ENCODE results near the gene ROR1. TPM values are rescaled to one million over a fixed set of nuclear protein-coding genes. Genes with fewer than 3 reads are reported as not detected.

The ROR1 gene
- total and polyA plus RNA-seq, 10 of the 15 experiments (the other 5 are each of a cell fraction or from before 2014, with no cell fraction given), result 0.02 to 0.08 (median 0.05) TPM; not detected in 6

DNA sequence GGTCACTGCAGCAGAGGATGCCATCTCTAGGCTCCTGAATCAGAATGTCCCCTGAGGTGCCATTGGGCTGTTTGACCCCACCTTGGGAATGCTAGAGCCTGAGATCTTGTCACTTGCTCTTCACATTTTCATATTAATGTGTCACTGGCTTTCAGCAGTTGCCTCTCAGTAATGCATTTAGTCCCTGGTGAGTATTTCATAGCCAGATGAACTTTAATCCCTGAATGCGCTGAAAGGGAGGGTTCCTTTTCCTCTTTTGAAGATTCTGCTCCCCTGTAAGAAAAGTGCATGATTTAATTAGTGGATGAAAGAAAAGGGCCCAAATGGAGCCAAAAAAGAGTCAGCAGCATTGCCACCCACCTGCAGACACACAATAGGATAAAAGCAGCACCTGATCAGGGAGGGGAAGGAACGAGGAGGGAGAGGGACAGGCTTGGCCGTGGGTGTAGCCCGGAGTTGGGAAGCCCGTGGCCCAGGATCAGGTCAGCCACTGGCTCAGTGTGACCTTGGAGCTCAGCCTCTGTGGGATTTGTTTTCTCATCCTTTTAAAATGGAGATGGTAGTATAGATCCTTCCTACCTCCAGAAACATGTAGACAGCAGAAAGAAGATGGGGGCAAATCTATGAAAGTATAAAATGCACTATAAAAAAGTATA is 31.1 kb downstream of the ROR1 start:
- ATAC-seq (no peak), FAIRE-seq (no peak), DNase-seq (ENCODE audit: low read depth, low spot score) (no peak)
- intact Hi-C loops (cut with micrococcal nuclease; ENCODE audit: unreplicated experiment) (no loop called here), in situ Hi-C loops (cut with MboI) (no loop called here)
- H3K9ac ChIP-seq (ENCODE audit: control insufficient read depth, insufficient read depth, low read length), result no peak overlapping the region
- BruUV-seq (replicated peaks), result no TSS peak
- RAD21 ChIA-PET (ENCODE audit: unreplicated experiment), result no interaction called here
- no peak overlapping the region for H2AFZ ChIP-seq (ENCODE audit: control insufficient read depth, low read depth, low read length)
- 3% methylated on average over 5 of the region's 5 CpGs for WGBS (ENCODE audit: insufficient coverage, insufficient replicate concordance, low lambda C conversion rate, missing lambda C conversion rate)
- TF ChIP-seq CHD2 (IDR thresholded peaks at IDR 0.05; ENCODE audit: borderline replicate concordance, low read depth, low read length) (no peak), EZH2 (IDR thresholded peaks at IDR 0.05; ENCODE audit: borderline replicate concordance, control insufficient read depth, low read depth, low read length) (no peak), EP300 (IDR thresholded peaks at IDR 0.05; ENCODE audit: borderline replicate concordance in 1 of 2, control insufficient read depth in 1 of 2, low read depth in 2 of 2, low read length in 2 of 2) (no peak), REST (IDR thresholded peaks at IDR 0.05; ENCODE audit: low read depth, low read length) (no peak), TCF12 (IDR thresholded peaks at IDR 0.05; ENCODE audit: low read depth, low read length) (no peak), SP1 (IDR thresholded peaks at IDR 0.05; ENCODE audit: low read depth, low read length) (no peak), RCOR1 (conservative IDR thresholded peaks at IDR 0.05; ENCODE audit: low read depth, low read length) (no peak), POU2F2 (IDR thresholded peaks at IDR 0.05; ENCODE audit: borderline replicate concordance, low read depth, low read length) (no peak), ESRRA (IDR thresholded peaks at IDR 0.05; ENCODE audit: low read length) (no peak), NFXL1 (IDR thresholded peaks at IDR 0.05; ENCODE audit: borderline replicate concordance) (no peak), TBL1XR1 (IDR thresholded peaks at IDR 0.05; ENCODE audit: low read depth, low read length) (no peak), ZNF24 (IDR thresholded peaks at IDR 0.05) (no peak), NR2F1 (conservative IDR thresholded peaks at IDR 0.05) (no peak), CBX5 (IDR thresholded peaks at IDR 0.05; ENCODE audit: low read depth) (no peak), ZNF274 (IDR thresholded peaks at IDR 0.05; ENCODE audit: insufficient read depth, insufficient read length) (no peak)
- TF ChIP-seq, protein P1, sequence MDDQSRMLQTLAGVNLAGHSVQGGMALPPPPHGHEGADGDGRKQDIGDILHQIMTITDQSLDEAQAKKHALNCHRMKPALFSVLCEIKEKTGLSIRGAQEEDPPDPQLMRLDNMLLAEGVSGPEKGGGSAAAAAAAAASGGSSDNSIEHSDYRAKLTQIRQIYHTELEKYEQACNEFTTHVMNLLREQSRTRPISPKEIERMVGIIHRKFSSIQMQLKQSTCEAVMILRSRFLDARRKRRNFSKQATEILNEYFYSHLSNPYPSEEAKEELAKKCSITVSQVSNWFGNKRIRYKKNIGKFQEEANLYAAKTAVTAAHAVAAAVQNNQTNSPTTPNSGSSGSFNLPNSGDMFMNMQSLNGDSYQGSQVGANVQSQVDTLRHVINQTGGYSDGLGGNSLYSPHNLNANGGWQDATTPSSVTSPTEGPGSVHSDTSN (IDR thresholded peaks at IDR 0.05; ENCODE audit: insufficient replicate concordance, low read depth, low read length), result no peak
- no peaks in the 10 kb centered on the region for H4K20me1 ChIP-seq (ENCODE audit: control insufficient read depth, insufficient read depth)
- H3K27ac ChIP-seq (ENCODE audit: control insufficient read depth, insufficient read depth), result no peak overlapping the region
- H3K4me3 ChIP-seq, result no peak overlapping the region
- no peaks in the 10 kb centered on the region for H3K27me3 ChIP-seq (replicated peaks in 1 of 2; ENCODE audit: control insufficient read depth in 2 of 2, insufficient read depth in 2 of 2, low read length in 1 of 2)
- POLR2A ChIA-PET, result no interaction called here
- no peaks in the 10 kb centered on the region for H3K36me3 ChIP-seq (ENCODE audit: control insufficient read depth in 2 of 2, insufficient read depth in 2 of 2, low read length in 1 of 2)
- SMC1A ChIA-PET (ENCODE audit: uncharacterized antibody, unreplicated experiment), result no interaction called here
- no peaks in the 10 kb centered on the region for H3K79me2 ChIP-seq (ENCODE audit: control insufficient read depth, insufficient read depth, low read length)
- H3K4me2 ChIP-seq (ENCODE audit: control insufficient read depth, insufficient read depth), result no peak overlapping the region
- CTCF ChIA-PET, result no interaction called here
- no peaks in the 10 kb centered on the region for H3K4me1 ChIP-seq (ENCODE audit: control insufficient read depth, insufficient read depth, low read length)
- no peaks in the 10 kb centered on the region for H3K9me3 ChIP-seq (replicated peaks; ENCODE audit: control insufficient read depth, insufficient read depth, low read length)
